Suprapubic skin (tissue), 4 donors: ENCODE measurements around the gene UMAD1. TPM values are rescaled to one million over a fixed set of nuclear protein-coding genes. Genes with fewer than 3 reads are reported as not detected.
A peak's percentile ranks its signal among the peaks of the same experiment; 100 is the strongest.

Experiments
- DNase-seq, 2 donors: peaks; one replicate each; pipeline ENCODE4 v3.0.0-alpha.2; 2019; ENCODE audit warnings: low spot score in 2 of 2
- H3K27ac ChIP-seq: fragments of 200-600 bp; sonication (generic); one replicate; pipeline ENCODE4 v1.5.1; 2019
- H3K27me3 ChIP-seq: fragments of 200-600 bp; sonication (generic); one replicate; pipeline ENCODE4 v1.5.1; 2019
- H3K36me3 ChIP-seq: fragments of 200-600 bp; sonication (generic); one replicate; pipeline ENCODE4 v1.5.1; 2019
- H3K4me1 ChIP-seq: fragments of 200-600 bp; sonication (generic); one replicate; pipeline ENCODE4 v1.5.1; 2019
- H3K4me3 ChIP-seq: fragments of 200-600 bp; sonication (generic); one replicate; pipeline ENCODE4 v1.5.1; 2019; ENCODE audit warnings: mild to moderate bottlenecking
- H3K9me3 ChIP-seq: fragments of 200-600 bp; sonication (generic); one replicate; pipeline ENCODE4 v1.5.1; 2019
- CTCF ChIP-seq, 2 donors: fragments of 200-600 bp in 1 of 2; fragments of 450-650 bp in 1 of 2; sonication (generic) in 1 of 2; IDR thresholded peaks; one replicate each; pipeline ENCODE4 v1.5.1; 2016 to 2019; ENCODE audit warnings: antibody characterized with exemption in 2 of 2, mild to moderate bottlenecking in 1 of 2, moderate library complexity in 1 of 2
- EP300 ChIP-seq: sonication (generic); formaldehyde crosslinking; IDR thresholded peaks from one replicate; pipeline ENCODE4 v1.6.1; 2017; ENCODE audit warnings: antibody characterized with exemption
- POLR2A ChIP-seq, 2 donors: fragments of 450-650 bp; IDR thresholded peaks; one replicate each; pipeline ENCODE4 v1.6.1; 2017; ENCODE audit warnings: antibody characterized with exemption in 2 of 2, mild to moderate bottlenecking in 2 of 2, moderate library complexity in 2 of 2
- POLR2AphosphoS5 ChIP-seq, 3 donors: sonication (generic); formaldehyde crosslinking; IDR thresholded peaks; one replicate each; pipeline ENCODE4 v1.6.1; 2017; ENCODE audit warnings: antibody characterized with exemption in 3 of 3
- WGBS: methylation state at CpG from one replicate; pipeline ENCODE4 v1.1.5; 2018; 5-methylcytosine and 5-hydroxymethylcytosine counted together
- total RNA-seq, 4 donors: library from RNA; depleted of rRNA; stranded (reverse); fragments of >200 nt; gene quantifications; one replicate each; pipeline ENCODE4 v1.1.0, GENCODE V29; 2016

The UMAD1 gene
- total RNA-seq, 4 donors from 2014 or later: 9.3 to 28.9 (median 17.7) TPM

GRCh38 chr7:7704867-7705266 lies 64.3 kb downstream of the UMAD1 start:
- no peak overlapping the region for H3K4me3 ChIP-seq
- H3K9me3 ChIP-seq: no peaks in the 10 kb centered on the region
- no peaks in the 10 kb centered on the region for H3K27me3 ChIP-seq
- DNase-seq: no peak
- H3K36me3 ChIP-seq: no peaks in the 10 kb centered on the region
- no peak for TF ChIP-seq POLR2A (IDR thresholded peaks at IDR 0.05)
- no peak for TF ChIP-seq EP300
- TF ChIP-seq POLR2AphosphoS5 (IDR thresholded peaks at IDR 0.05): no peak
- TF ChIP-seq CTCF (IDR thresholded peaks at IDR 0.05): no peak
- 69% methylated on average over 4 of the region's 4 CpGs for WGBS
- peak overlapping the region; percentile 5 for H3K27ac ChIP-seq
- H3K4me1 ChIP-seq: peaks cover 27% of the 10 kb centered on the region

- no peak for DNase-seq
- Histone ChIP-seq H3K4me3 (no peak overlapping the region), H3K27me3 (no peaks in the 10 kb centered on the region), H3K4me1 (peaks cover 24% of the 10 kb centered on the region), H3K27ac (peak overlapping the region; percentile 5), H3K9me3 (no peaks in the 10 kb centered on the region), H3K36me3 (no peaks in the 10 kb centered on the region)
- 75% methylated on average over 2 of the region's 2 CpGs for WGBS
- no peak for TF ChIP-seq POLR2A (IDR thresholded peaks at IDR 0.05)
- TF ChIP-seq POLR2AphosphoS5 (IDR thresholded peaks at IDR 0.05): no peak
- no peak for TF ChIP-seq CTCF (IDR thresholded peaks at IDR 0.05)
- TF ChIP-seq EP300: no peak
Observed at GRCh38 chr7:7705318-7705717, 64.8 kb downstream of the UMAD1 start.

- Histone ChIP-seq H3K27ac (no peak overlapping the region), H3K27me3 (no peaks in the 10 kb centered on the region), H3K9me3 (no peaks in the 10 kb centered on the region), H3K4me3 (no peak overlapping the region), H3K36me3 (no peaks in the 10 kb centered on the region), H3K4me1 (peaks cover 24% of the 10 kb centered on the region)
- 88% methylated on average over 1 of the region's 1 CpG for WGBS
- DNase-seq: no peak
- TF ChIP-seq EP300 (no peak), POLR2AphosphoS5 (IDR thresholded peaks at IDR 0.05) (no peak), POLR2A (IDR thresholded peaks at IDR 0.05) (no peak)
Observed at GRCh38 chr7:7706101-7706511, 65.6 kb downstream of the UMAD1 start.

- no peaks in the 10 kb centered on the region for H3K27me3 ChIP-seq
- peaks cover 24% of the 10 kb centered on the region for H3K4me1 ChIP-seq
- no peaks in the 10 kb centered on the region for H3K9me3 ChIP-seq
- DNase-seq: no peak
- no peak overlapping the region for H3K4me3 ChIP-seq
- TF ChIP-seq EP300 (no peak), POLR2AphosphoS5 (IDR thresholded peaks at IDR 0.05) (no peak), CTCF (IDR thresholded peaks at IDR 0.05) (no peak), POLR2A (IDR thresholded peaks at IDR 0.05) (no peak)
- H3K36me3 ChIP-seq: no peaks in the 10 kb centered on the region
- WGBS: 88% methylated on average over 4 of the region's 4 CpGs
- H3K27ac ChIP-seq: no peak overlapping the region
Observed at GRCh38 chr7:7706556-7707172, 66.1 kb downstream of the UMAD1 start.

GRCh38 chr7:7707246-7707645 lies 66.7 kb downstream of the UMAD1 start:
- no peaks in the 10 kb centered on the region for H3K9me3 ChIP-seq
- no peak for TF ChIP-seq EP300
- no peak for TF ChIP-seq POLR2A (IDR thresholded peaks at IDR 0.05)
- no peak for TF ChIP-seq POLR2AphosphoS5 (IDR thresholded peaks at IDR 0.05)
- no peak for TF ChIP-seq CTCF (IDR thresholded peaks at IDR 0.05)
- peaks cover 24% of the 10 kb centered on the region for H3K4me1 ChIP-seq
- H3K36me3 ChIP-seq: no peaks in the 10 kb centered on the region
- H3K4me3 ChIP-seq: no peak overlapping the region
- 74% methylated on average over 2 of the region's 2 CpGs for WGBS
- no peaks in the 10 kb centered on the region for H3K27me3 ChIP-seq
- DNase-seq: no peak
- no peak overlapping the region for H3K27ac ChIP-seq

- Histone ChIP-seq H3K36me3 (no peaks in the 10 kb centered on the region), H3K4me3 (no peak overlapping the region), H3K9me3 (no peaks in the 10 kb centered on the region), H3K27me3 (no peaks in the 10 kb centered on the region), H3K27ac (no peak overlapping the region), H3K4me1 (peaks cover 22% of the 10 kb centered on the region)
- DNase-seq: no peak
- 76% methylated on average over 4 of the region's 4 CpGs for WGBS
- TF ChIP-seq POLR2A (IDR thresholded peaks at IDR 0.05) (no peak), POLR2AphosphoS5 (IDR thresholded peaks at IDR 0.05) (no peak), EP300 (no peak), CTCF (IDR thresholded peaks at IDR 0.05) (no peak)
Observed at GRCh38 chr7:7707806-7708205, 67.3 kb downstream of the UMAD1 start.
